OCI-LY1 (cell line): ENCODE measurements around the gene HACD2.

ENCODE experiments used
- H2AFZ ChIP-seq: fragments of 200-600 bp; sonication (generic), shearing (Covaris generic); 2 replicates; pipeline ENCODE4 v1.6.0; 2014; ENCODE audit warnings: antibody characterized with exemption, mild to moderate bottlenecking, low read length
- H3F3A ChIP-seq: fragments of 200-600 bp; sonication (generic), shearing (Covaris generic); 2 replicates; pipeline ENCODE4 v1.6.0; 2014; ENCODE audit warnings: mild to moderate bottlenecking, antibody characterized with exemption, low read length, moderate library complexity; ENCODE audit not compliant: insufficient read depth
- H3K27ac ChIP-seq: fragments of 200-600 bp; sonication (generic); 2 replicates; pipeline ENCODE4 v1.5.1; 2014; ENCODE audit warnings: low read length, mixed run types, mild to moderate bottlenecking, low read depth; ENCODE audit not compliant: poor library complexity, severe bottlenecking
- H3K27me3 ChIP-seq: fragments of 200-600 bp; sonication (generic); 2 replicates; pipeline ENCODE4 v1.6.0; 2014; ENCODE audit warnings: antibody characterized with exemption, mild to moderate bottlenecking, low read length, moderate library complexity; ENCODE audit not compliant: insufficient read depth
- H3K36me3 ChIP-seq: fragments of 200-600 bp; sonication (generic); 2 replicates; pipeline ENCODE4 v1.6.1; 2014; ENCODE audit warnings: mild to moderate bottlenecking, antibody characterized with exemption, low read length, moderate library complexity, mixed read lengths; ENCODE audit not compliant: insufficient read depth
- H3K4me1 ChIP-seq: fragments of 200-600 bp; sonication (generic); 2 replicates; pipeline ENCODE4 v1.5.1; 2014; ENCODE audit warnings: mild to moderate bottlenecking, low read length, moderate library complexity; ENCODE audit not compliant: insufficient read depth, severe bottlenecking
- H3K4me2 ChIP-seq: fragments of 200-600 bp; sonication (generic), shearing (Covaris generic); 2 replicates; pipeline ENCODE4 v1.6.1; 2014; ENCODE audit warnings: low read length
- H3K4me3 ChIP-seq: fragments of 200-600 bp; sonication (generic); 2 replicates; pipeline ENCODE4 v1.5.1; 2014; ENCODE audit warnings: low read length, low read depth, mild to moderate bottlenecking, mixed read lengths; ENCODE audit not compliant: poor library complexity, severe bottlenecking
- H3K79me2 ChIP-seq: fragments of 200-600 bp; shearing (Covaris generic); 2 replicates; pipeline ENCODE4 v1.6.1; 2016; ENCODE audit warnings: mixed run types, low read length, mixed read lengths; ENCODE audit not compliant: insufficient read depth
- H3K9ac ChIP-seq: fragments of 200-600 bp; sonication (generic), shearing (Covaris generic); 2 replicates; pipeline ENCODE4 v1.6.1; 2014; ENCODE audit warnings: mild to moderate bottlenecking, low read length, mixed read lengths
- H3K9me2 ChIP-seq: fragments of 200-600 bp; sonication (generic), shearing (Covaris generic); 2 replicates; pipeline ENCODE4 v1.6.1; 2014; ENCODE audit warnings: low read depth, mild to moderate bottlenecking, low read length, mixed read lengths
- H3K9me3 ChIP-seq: fragments of 200-600 bp; shearing (Covaris generic); 2 replicates; pipeline ENCODE4 v1.6.1; 2014; ENCODE audit warnings: low read length, mixed read lengths
- H4K20me1 ChIP-seq: fragments of 200-600 bp; sonication (generic), shearing (Covaris generic); 2 replicates; pipeline ENCODE4 v1.6.0; 2016; ENCODE audit warnings: mild to moderate bottlenecking, low read length; ENCODE audit not compliant: insufficient read depth
- CTCF ChIP-seq: fragments of 200-600 bp; sonication (generic), shearing (Covaris generic); IDR thresholded peaks from 2 replicates; pipeline ENCODE4 v1.5.1; 2017; ENCODE audit warnings: mild to moderate bottlenecking, antibody characterized with exemption, low read length, moderate library complexity, mixed read lengths
- EZH2 ChIP-seq: fragments of 200-600 bp; sonication (generic), shearing (Covaris generic); IDR thresholded peaks from 2 replicates; pipeline ENCODE4 v1.8.0; 2017; ENCODE audit warnings: borderline replicate concordance, mixed run types, mild to moderate bottlenecking, antibody characterized with exemption, low read length, moderate library complexity, mixed read lengths

Gene HACD2

GRCh38 chr3:123552768-123553167, 32.1 kb downstream of the HACD2 start:
- H3K4me1 ChIP-seq: no peaks in the 10 kb centered on the region
- H3K27ac ChIP-seq: no peak overlapping the region
- no peaks in the 10 kb centered on the region for H3K36me3 ChIP-seq
- TF ChIP-seq CTCF (no peak), EZH2 (no peak)
- no peaks in the 10 kb centered on the region for H3K79me2 ChIP-seq
- H3K27me3 ChIP-seq: no peaks in the 10 kb centered on the region
- no peaks in the 10 kb centered on the region for H3K9me2 ChIP-seq
- no peak overlapping the region for H2AFZ ChIP-seq
- no peak overlapping the region for H3K4me3 ChIP-seq
- H3K9ac ChIP-seq: no peak overlapping the region
- no peak overlapping the region for H3K4me2 ChIP-seq
- H3F3A ChIP-seq: no peaks in the 10 kb centered on the region
- H4K20me1 ChIP-seq: no peaks in the 10 kb centered on the region
- peaks cover 4% of the 10 kb centered on the region; the same call in 1 of the 2 replicates for H3K9me3 ChIP-seq

GRCh38 chr3:123552095-123552714, 32.6 kb downstream of the HACD2 start:
- H3K27ac ChIP-seq: no peak overlapping the region
- H3F3A ChIP-seq: no peaks in the 10 kb centered on the region
- no peaks in the 10 kb centered on the region for H3K79me2 ChIP-seq
- no peaks in the 10 kb centered on the region for H3K9me2 ChIP-seq
- no peak overlapping the region for H3K9ac ChIP-seq
- no peaks in the 10 kb centered on the region for H3K27me3 ChIP-seq
- H3K4me1 ChIP-seq: no peaks in the 10 kb centered on the region
- H3K4me3 ChIP-seq: no peak overlapping the region
- no peak overlapping the region for H2AFZ ChIP-seq
- TF ChIP-seq EZH2 (no peak), CTCF (peak; percentile 55; the same call in 1 of the 2 replicates)
- H3K9me3 ChIP-seq: peaks cover 4% of the 10 kb centered on the region; the same call in 1 of the 2 replicates
- no peaks in the 10 kb centered on the region for H3K36me3 ChIP-seq
- no peaks in the 10 kb centered on the region for H4K20me1 ChIP-seq
- no peak overlapping the region for H3K4me2 ChIP-seq

GRCh38 chr3:123547881-123548519, 36.9 kb downstream of the HACD2 start:
- H3F3A ChIP-seq: no peaks in the 10 kb centered on the region
- no peaks in the 10 kb centered on the region for H3K9me3 ChIP-seq
- H3K9ac ChIP-seq: no peak overlapping the region
- no peaks in the 10 kb centered on the region for H3K79me2 ChIP-seq
- H4K20me1 ChIP-seq: no peaks in the 10 kb centered on the region
- TF ChIP-seq EZH2 (no peak), CTCF (no peak)
- H3K4me3 ChIP-seq: no peak overlapping the region
- no peaks in the 10 kb centered on the region for H3K4me1 ChIP-seq
- H3K27ac ChIP-seq: no peak overlapping the region
- H3K9me2 ChIP-seq: no peaks in the 10 kb centered on the region
- no peaks in the 10 kb centered on the region for H3K36me3 ChIP-seq
- H2AFZ ChIP-seq: no peak overlapping the region
- H3K4me2 ChIP-seq: no peak overlapping the region
- H3K27me3 ChIP-seq: no peaks in the 10 kb centered on the region
